Non-pigmented ciliary epithelial cell (primary cell): Measurements from ENCODE around the gene PSMD14.
A peak's percentile ranks its signal among the peaks of the same experiment; 100 is the strongest.
"Not testable (repeated sequence)": the region's sequence is repeated elsewhere in the genome, so short reads cannot be mapped to it uniquely, and the experiment has no call there.

Source experiments
- DNase-seq: peaks from one replicate; pipeline ENCODE4 v3.0.0-alpha.2; 2010; ENCODE audit warnings: low read depth

Gene PSMD14

DNA sequence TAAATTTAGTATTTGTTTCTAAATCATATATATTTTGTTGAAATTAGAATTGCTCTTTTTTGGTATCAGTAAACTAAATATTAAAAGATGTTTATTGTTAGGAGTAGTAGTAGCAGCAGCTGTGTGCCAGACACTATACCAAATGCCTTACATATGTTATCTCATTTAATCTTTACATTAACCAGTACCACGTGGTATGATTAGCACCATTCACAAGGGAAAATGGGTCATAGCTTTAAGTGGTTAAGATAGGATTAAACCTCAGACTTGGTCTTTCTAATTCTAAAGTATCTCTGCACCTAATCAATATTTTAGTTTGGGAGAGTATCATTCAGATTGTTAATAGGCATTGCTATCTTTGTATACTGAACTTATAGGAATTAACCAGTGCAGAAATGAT, 29.0 kb downstream of the PSMD14 start:
- no peak for DNase-seq

DNA sequence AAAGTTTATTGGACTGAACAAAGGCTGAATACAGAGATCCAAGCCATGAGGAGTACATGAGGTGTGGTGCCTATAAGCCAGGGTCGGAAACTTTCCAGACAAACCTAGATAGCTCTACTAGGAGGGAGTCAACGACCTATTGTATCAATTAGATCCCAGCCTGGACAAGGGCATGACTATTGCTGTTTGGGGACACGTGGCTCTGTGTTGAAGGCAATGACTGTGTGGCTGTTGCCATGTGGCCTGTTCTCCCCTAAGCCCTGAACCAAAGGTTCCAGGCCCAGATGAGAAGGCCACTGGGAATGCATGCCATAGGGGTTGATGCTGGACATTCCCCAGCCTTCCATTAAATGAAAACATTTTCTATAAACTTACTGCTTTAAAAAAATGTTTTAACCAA, 31.3 kb downstream of the PSMD14 start:
- DNase-seq = not testable (repeated sequence)

DNA sequence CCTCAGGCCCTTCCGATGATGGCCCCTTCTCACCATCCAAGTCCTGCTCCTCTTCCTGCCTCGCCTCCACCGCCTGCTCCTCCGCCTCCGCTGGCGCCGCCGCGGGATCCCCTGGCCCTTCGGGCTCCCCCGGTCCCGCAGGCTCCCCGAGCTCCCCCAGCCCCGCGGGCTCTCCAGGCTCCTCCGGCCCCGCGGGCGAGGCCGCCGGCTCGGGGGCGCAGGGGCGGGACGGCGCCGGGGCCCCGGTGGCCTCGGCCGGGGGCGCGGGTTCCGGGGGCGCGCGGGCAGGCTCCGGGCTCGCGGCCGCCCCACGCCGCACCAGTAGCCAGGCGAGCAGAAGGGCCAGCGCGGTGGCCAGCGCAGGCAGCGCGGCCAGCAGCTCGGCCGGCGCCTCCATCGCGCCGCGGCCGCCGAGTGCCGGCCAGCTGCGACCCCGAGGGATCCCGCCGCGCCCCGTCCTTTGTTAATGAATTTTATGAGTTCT, 32.7 kb downstream of the PSMD14 start:
- DNase-seq = not testable (repeated sequence)

DNA sequence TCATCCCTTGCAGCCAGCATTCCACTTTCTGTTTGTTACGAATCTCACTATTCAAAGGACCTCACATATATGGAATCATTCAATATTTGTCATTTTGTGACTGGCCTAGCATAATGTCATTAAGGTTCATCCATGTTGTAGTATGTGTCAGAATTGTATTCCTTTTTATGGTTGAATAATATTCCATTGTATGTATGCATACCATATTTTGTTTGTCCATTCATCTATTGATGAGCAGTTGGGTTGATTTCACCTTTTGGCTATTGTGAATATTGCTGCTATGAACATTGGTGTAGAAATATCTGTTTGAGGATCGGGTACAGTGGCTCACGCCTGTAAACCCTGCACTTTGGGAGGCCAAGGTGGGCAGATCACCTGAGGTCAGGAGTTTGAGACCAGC, 35.0 kb downstream of the PSMD14 start:
- no peak for DNase-seq

DNA sequence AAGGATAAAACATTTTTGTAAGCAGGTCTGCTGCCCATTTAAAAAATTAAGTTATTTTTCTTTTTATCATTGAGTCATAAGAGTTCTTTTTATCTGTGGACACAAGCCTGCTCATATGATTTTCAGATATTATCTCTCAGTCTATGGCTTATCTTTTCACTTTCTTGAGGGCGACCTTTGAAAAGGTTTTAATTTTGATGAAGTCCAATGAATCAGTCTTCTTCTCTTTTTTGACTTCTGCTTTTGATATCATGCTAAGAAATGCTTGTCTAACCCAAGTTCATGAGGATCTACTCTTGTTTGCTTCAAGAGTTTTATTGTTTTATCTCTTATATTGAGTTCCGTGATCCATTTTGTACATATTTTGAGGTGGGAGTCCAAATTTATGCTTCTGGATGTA, 36.5 kb downstream of the PSMD14 start:
- no peak for DNase-seq

DNA sequence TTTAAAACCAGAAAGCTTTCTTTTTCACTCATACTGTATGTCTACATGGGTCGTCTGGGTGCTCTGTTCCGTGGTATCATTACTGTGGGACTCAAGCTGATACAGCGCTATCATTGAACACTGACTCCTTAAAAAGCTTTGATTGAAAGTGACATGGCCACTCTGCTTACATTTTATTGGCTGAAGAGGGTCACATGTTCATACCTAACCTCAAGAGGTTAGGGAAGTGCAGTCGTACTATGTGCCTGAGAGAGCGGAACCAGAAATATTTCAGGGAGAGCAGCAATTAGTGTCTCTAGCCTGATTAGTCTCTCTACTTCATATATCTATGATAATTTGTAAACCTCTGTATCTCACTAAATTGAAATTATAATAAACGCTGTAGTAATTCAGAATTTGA, 43.5 kb downstream of the PSMD14 start:
- no peak for DNase-seq

DNA sequence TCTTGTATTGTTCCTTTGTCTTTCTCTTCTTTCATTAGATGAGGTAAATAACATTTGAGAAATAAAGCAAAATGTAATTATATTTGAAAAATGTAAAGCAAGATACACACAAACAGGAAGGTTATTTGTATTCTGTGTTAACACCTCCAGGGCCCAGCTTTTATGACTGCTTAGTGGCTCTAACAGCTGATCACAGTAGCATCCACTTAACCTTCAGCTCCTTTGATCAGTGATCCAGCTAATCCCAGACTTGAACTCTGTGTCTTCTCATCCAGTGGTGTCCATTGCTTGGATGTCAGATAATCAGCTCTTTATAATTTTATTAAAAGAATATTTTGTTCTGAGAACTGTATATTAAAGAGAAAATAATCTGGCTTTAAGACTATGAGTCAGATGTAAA, 44.5 kb downstream of the PSMD14 start:
- no peak for DNase-seq

DNA sequence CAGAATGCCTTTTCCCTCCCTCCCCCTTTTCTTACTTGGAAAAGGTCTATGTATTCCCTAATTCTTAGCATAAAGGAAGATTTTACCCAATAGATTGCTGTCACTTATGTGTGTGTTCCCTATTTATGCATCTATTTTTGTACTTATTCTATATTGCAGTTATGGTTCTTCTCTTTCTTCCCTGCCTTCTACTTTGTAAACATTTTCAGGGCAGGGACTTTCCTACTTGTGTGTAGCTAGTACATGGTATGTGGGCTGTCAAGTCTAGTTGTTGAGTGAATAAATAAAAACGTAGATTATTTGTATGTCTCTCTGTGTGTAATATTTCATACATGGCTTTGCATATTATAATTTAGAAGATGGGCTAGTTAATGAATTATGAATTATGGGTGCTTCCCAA, 45.3 kb downstream of the PSMD14 start:
- no peak for DNase-seq

DNA sequence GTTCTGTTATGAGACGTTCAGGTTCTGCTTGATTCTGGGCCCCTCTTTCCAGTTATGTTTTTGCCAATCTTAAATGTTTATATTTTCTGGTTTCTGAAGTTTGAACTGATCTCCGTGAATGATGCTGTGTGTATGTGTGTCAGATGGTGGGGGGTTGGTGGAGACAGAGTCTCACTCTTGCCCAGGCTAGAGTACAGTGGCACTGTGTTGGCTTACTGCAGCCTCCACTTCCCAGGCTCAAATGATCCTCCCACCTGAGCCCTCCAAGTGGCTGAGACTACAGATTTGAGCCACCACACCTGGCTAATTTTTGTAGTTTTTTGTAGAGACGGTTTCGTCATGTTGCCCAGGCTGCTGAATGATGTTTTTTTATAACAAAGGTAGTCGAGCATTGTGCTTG, 45.9 kb downstream of the PSMD14 start:
- no peak for DNase-seq

DNA sequence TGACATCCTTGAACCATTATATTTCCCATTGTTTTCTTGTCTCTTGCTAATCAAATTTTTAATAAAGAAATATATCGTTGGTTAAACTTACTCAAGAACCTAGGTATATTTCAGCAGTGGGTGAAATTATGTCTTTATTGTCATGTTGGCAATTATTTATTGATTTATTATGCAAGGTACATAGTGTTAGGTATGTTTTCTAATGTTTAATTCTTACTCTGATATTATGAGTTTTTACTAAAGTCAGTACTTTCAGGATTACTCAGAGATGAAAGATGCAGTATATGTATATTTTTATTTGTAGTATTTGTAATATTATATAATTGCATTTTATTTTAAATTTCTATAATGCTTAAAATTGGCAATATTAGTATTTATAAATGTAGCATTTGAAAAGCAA, 46.9 kb downstream of the PSMD14 start:
- no peak for DNase-seq

DNA sequence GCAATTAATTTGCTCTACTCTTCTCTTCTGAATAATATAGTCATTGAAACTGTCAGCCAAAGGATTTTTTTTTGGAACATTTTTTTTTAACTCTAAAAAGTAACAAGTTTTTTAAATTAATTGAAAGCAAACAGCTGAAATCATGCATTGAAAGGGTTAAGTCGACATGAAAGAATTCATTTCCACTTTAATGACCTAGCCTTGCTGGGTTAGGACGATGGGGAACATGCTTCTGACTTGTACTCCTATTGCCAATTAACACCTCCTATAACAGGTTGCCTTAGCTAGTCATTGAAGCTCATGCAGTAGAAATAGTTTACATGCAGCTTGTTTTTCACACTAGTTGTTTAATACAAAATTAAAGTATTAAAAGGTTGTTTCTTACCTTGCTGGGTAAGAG, 47.8 kb downstream of the PSMD14 start:
- DNase-seq = no peak

DNA sequence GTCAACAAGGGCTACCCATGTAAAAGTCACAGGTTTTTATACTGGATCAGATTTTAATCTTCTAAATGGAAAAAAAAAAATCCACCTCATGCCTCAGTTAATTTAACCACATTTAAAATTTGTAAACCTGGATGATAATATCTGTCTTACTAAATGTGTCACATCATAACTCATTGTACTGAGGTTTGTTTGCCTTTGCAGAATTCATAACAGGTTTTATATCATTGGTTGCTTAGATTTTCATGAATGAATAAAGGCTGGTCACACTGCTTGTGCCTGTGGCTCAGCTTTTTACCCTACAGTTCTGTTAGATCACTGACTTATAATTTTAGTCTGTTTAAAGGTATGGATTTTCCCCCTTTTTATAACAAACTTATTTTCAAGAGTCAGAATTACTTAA, 48.9 kb downstream of the PSMD14 start:
- no peak for DNase-seq

DNA sequence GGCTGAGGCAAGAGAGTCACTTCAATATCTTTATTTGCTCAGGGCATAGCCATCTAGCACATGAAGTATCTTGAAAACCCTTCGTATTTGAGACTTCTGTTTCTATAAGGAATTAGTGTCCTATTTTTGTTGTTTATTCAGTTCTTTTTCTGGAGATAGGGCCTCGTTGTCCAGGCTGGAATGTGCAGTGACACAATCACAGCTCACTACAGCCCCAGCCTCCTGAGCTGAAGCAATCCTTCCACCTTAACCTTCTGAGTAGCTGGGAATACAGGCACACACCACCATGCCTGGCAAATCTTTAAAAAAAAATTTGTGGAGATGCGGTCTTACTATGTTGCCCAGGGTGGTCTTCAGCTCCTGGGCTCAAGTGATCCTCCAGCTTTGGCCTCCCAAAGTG, 50.6 kb downstream of the PSMD14 start:
- DNase-seq = no peak

DNA sequence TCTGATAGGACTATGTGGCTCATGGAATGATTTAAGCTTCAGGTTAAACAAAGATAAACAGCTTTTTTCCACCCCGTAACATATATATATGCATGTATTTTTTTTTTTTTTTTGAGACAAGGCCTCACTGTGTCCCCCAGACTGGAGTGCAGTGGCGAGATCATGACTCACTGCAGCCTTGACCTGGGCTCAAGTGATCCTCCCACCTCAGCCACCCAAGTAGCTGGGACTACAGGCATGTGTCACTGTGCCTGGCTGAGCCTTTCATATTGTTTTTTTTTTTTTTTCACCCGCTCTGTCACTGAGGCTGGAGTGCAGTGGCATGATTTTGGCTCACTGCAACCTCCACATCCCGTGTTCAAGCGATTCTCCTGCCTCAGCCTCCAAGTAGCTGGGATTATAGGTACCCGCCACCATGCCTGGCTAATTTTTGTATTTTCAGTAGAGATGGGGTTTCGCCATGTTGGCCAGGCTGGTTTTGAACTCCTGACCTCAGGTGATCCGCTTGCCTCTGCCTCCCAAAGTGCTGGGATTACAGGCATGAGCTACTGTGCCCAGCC, 52.0 kb downstream of the PSMD14 start:
- DNase-seq = not testable (repeated sequence)

DNA sequence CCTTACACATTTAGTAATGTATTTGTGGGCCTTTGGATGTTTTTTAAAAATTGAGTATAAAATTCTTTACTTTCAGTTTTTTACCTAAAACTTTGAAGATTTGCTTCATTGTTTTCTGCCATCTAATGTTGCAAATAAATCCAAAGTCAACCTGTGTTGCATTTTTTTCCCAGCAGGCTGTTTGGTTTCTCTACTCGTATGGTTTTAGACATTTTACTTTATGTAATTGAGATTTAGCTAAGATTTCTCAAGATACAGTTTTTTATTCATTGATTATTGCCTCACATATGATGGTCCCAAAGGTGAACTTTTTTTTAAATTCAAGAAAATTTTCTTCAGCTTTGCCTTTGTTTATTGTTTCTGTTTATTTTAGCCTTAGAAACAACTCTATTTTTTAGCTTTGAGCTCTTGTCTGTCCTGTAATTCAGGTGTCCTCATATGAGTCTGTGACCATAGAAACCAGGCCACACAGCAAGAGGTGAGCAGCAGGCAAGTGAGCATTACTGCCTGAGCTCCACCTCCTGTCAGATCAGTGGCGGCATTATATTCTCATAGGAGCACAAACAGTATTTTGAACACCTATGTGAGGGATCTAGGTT, 54.4 kb downstream of the PSMD14 start:
- DNase-seq = no peak

DNA sequence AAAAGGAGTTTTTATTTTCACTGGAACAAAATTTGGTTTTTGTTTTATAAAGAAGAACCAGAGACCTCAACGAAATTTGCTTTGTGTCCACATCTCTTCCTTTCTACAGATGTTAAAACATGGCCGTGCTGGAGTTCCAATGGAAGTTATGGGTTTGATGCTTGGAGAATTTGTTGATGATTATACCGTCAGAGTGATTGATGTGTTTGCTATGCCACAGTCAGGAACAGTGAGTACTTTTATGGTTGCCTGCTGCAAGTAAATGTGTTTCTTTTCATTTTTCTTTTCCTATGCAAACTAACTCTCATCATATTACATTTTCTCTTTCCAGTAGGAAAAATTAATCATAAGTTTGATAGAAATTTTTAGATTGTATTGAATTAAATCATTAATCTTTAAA, 59.5 kb downstream of the PSMD14 start:
- DNase-seq = no peak

DNA sequence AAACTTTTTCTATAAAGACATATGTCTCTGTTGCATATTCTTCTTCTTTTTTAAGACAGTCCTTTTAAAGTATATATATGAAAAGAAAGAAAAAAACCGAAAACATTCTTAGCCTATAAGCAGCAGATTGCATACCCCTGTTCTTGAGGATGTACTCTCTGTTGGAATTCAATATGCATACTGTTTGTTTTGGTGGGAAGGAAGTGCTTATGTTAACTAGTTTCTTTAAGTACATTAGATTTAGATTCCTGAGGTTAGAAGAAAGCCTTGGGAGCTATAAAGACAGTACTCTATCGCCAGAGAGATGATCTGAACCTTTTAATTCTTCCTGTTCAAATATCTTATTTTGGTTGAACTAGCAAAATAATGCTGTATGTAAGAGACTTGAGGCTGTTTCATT, 61.1 kb downstream of the PSMD14 start:
- no peak for DNase-seq

DNA sequence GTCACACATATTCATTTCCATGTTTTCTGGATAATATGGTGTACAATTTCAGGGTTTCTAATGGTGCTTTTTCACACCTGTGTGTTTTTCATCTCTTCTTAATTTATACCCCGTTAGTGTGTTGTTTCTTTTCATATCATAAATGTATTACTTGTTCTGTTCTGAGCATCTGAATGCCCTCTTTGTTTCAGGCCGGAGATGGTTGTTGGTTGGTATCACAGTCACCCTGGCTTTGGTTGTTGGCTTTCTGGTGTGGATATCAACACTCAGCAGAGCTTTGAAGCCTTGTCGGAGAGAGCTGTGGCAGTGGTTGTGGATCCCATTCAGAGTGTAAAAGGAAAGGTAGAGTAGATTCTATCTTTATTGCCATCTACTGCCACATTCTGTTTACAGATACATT, 62.8 kb downstream of the PSMD14 start:
- no peak for DNase-seq

DNA sequence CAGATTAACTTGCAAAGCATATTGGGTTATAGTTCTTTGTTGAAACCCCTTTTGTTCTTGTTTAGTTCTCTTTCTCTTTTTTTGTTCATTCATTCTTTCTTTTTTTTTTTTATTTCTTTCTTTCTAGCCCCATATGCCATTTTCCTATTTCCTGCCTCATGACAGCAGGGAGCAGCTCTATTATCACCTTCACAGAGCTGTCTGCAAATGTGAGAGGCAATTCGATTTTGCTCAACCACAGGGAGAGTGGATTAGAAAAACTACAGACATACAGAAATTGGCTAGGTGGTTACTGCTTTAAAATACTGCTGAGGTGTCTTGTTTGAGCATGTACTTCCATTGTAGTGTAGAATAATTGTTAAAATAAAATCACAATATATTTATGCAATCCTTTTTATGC, 63.6 kb downstream of the PSMD14 start:
- DNase-seq = no peak

DNA sequence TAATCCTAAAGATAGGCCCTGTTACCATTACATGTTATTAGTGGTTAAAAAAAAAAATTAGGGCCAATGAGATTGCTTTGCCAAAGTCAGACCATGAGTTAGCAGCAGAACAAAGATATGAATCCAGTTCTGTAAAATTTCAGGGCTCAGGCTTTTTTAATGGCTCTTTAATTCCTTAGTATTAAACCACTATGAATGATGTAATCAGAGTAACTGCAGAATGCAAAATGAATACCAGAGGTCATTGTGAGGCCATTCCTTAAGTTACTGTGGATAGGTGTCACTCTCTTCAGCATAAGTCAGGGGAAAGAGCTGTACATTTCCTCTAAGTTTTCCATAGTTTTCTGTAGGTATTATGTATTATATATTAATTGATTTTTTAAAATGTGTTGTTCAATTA, 65.7 kb downstream of the PSMD14 start:
- peak; percentile 9 for DNase-seq

DNA sequence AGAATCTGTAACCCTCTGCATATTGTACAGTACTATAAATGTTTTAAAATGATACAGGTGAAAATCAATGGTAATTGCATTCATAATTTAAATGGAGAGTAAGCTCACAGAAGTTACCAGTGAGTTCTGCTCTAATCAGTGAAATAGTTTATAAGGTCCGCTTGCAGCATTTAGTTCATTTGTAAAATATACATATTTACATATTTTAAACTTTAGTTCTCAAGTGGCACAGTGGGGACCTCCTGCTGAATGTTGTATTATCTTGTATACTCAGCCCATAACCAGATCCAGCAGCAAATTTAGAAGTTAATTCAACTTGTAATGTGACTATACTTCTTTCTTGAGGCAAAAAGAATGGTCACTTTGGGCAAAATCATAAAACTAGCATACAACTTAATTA, 66.2 kb downstream of the PSMD14 start:
- DNase-seq = no peak

DNA sequence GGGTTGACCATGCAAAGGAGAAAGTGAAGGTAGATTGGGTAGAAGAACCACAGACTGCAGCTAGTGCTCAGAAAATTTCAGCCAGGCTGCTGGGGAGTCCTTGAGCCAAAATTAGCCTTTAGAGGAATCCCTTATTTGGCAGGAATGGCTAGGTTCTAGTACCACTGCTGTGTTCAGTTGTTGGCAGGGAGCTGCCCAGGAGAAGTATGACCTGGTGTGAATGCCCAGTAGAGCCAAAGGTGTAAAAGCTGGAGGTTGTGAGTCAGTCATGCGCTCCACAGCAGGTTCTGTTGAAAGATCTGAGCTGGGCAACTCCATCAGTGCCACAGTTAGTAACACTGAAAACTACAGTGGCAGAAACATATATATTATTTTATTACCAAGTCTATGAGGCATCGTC, 71.5 kb downstream of the PSMD14 start:
- no peak for DNase-seq

DNA sequence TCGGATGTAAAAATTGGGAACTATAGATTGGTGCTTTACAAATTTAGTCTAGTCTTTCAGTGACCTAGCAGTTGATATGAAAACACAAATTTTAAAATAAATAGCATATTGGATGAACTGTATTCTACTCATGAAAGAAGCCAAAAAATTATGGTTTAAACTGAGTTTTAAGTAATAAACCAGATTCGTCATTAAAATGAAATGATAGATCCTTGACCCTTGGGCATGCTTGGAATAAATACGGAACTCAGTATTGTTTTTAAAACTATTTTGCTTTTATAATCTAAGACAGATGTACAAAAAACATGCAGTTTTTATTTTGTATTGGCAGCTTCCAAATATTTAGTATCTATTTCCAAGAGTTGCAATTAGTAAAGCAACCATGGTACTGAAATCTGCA, 73.3 kb downstream of the PSMD14 start:
- no peak for DNase-seq

DNA sequence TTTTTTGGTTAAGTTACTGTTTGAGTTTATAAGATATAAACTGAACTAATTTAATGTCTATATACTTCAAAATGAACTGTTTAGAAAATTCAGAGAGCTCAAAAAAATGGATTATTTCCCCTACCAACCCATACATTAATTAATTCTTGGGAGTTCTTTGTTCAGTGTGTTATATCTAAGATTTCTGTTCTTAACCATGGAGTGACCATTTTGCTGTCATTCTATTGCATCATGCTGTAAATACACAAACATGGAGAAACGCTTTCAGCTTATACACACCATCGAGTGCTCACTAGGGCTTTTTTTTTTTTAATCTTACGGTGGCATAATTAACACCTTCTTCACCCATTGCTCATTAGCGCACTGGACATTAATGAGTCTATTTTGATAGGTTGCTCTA, 74.5 kb downstream of the PSMD14 start:
- DNase-seq = no peak

DNA sequence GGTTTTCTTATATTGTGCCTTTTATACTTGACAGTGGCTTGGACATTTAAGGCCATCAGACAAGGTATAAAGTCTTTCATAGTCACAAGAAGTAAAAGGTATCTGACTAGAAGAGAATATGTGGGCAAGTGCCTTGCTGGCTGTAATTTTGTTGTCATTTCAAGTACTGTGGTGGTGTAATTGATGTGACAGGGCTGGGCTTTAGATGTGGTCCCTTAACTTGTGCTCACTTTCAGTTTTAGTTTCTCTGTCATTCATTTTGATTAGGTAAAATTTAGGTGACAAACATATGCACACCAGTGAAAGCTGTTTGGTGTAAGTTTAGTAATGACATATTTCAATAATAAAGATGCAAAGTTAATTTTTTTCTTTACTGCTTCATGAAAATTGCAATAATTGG, 76.6 kb downstream of the PSMD14 start:
- DNase-seq = no peak
